H9 (cell line): ENCODE measurements around the gene LENG9. TPM values are rescaled to one million over a fixed set of nuclear protein-coding genes. Genes with fewer than 3 reads are reported as not detected.

Source experiments
- DNase-seq: peaks from one replicate; pipeline ENCODE4 v3.0.0-alpha.2; 2017
- H2AFZ ChIP-seq: one replicate; pipeline ENCODE4 v1.6.1; 2013; ENCODE audit warnings: mild to moderate bottlenecking, low read length, control low read depth, moderate library complexity
- H2AK5ac ChIP-seq: 2 replicates; pipeline ENCODE4 v1.6.1; 2013; ENCODE audit warnings: low read length, control low read depth, mixed read lengths; ENCODE audit not compliant: insufficient read length
- H2BK120ac ChIP-seq: one replicate; pipeline ENCODE4 v1.6.1; 2013; ENCODE audit warnings: low read depth, mild to moderate bottlenecking, low read length, control low read depth, inconsistent platforms; ENCODE audit not compliant: poor library complexity, severe bottlenecking
- H2BK12ac ChIP-seq: 2 replicates; pipeline ENCODE4 v1.6.1; 2013; ENCODE audit warnings: low read length, control low read depth, mixed read lengths, low read depth; ENCODE audit not compliant: insufficient read length
- H2BK15ac ChIP-seq: 2 replicates; pipeline ENCODE4 v1.6.1; 2013; ENCODE audit warnings: low read depth, low read length, control low read depth
- H2BK20ac ChIP-seq: one replicate; pipeline ENCODE4 v1.6.1; 2013; ENCODE audit warnings: low read depth, mild to moderate bottlenecking, low read length, control low read depth, inconsistent platforms; ENCODE audit not compliant: poor library complexity, severe bottlenecking
- H2BK5ac ChIP-seq: 2 replicates; pipeline ENCODE4 v1.6.1; 2013; ENCODE audit warnings: low read length, control low read depth, mixed read lengths; ENCODE audit not compliant: insufficient read length
- H3K14ac ChIP-seq: 2 replicates; pipeline ENCODE4 v1.6.1; 2013; ENCODE audit warnings: low read length, control low read depth; ENCODE audit not compliant: insufficient read depth
- H3K18ac ChIP-seq: 2 replicates; pipeline ENCODE4 v1.6.1; 2013; ENCODE audit warnings: low read depth, mild to moderate bottlenecking, mixed read lengths, low read length, control low read depth; ENCODE audit not compliant: insufficient read length
- H3K23ac ChIP-seq: 2 replicates; pipeline ENCODE4 v1.6.1; 2013; ENCODE audit warnings: low read length, control low read depth, mixed read lengths, low read depth; ENCODE audit not compliant: insufficient read length
- H3K23me2 ChIP-seq: 2 replicates; pipeline ENCODE4 v1.6.1; 2013; ENCODE audit warnings: low read depth, mild to moderate bottlenecking, mixed read lengths, low read length, control low read depth; ENCODE audit not compliant: insufficient read length, poor library complexity, severe bottlenecking
- H3K27ac ChIP-seq: 2 replicates; pipeline ENCODE4 v1.5.1; 2013; ENCODE audit warnings: low read length, control low read depth, mixed read lengths, low read depth; ENCODE audit not compliant: insufficient read length
- H3K27me3 ChIP-seq: 2 replicates; pipeline ENCODE4 v1.6.1; 2013; ENCODE audit warnings: low read length, control low read depth, inconsistent platforms; ENCODE audit not compliant: insufficient read depth
- H3K4ac ChIP-seq: 2 replicates; pipeline ENCODE4 v1.6.1; 2013; ENCODE audit warnings: low read depth, mild to moderate bottlenecking, control low read depth, inconsistent platforms, low read length, moderate library complexity
- H3K4me1 ChIP-seq: 2 replicates; pipeline ENCODE4 v1.6.1; 2013; ENCODE audit warnings: low read length, control low read depth, inconsistent platforms; ENCODE audit not compliant: insufficient read depth
- H3K4me2 ChIP-seq: 2 replicates; pipeline ENCODE4 v1.6.1; 2013; ENCODE audit warnings: low read length, control low read depth, mixed read lengths; ENCODE audit not compliant: insufficient read length, insufficient read depth
- H3K56ac ChIP-seq: 2 replicates; pipeline ENCODE4 v1.6.1; 2013; ENCODE audit warnings: low read depth, mild to moderate bottlenecking, mixed read lengths, low read length, control low read depth; ENCODE audit not compliant: insufficient read length
- H3K79me1 ChIP-seq: 2 replicates; pipeline ENCODE4 v1.6.1; 2013; ENCODE audit warnings: low read depth, mild to moderate bottlenecking, moderate library complexity, low read length, control low read depth, inconsistent platforms; ENCODE audit not compliant: insufficient read depth, poor library complexity, severe bottlenecking
- H3K79me2 ChIP-seq: 2 replicates; pipeline ENCODE4 v1.6.1; 2013; ENCODE audit warnings: low read length, control low read depth, inconsistent platforms; ENCODE audit not compliant: insufficient read depth
- H3K9ac ChIP-seq: 2 replicates; pipeline ENCODE4 v1.6.1; 2013; ENCODE audit warnings: low read length, control low read depth, mixed read lengths; ENCODE audit not compliant: insufficient read length; ENCODE audit errors: extremely low read depth
- H3K9me3 ChIP-seq: one replicate; pipeline ENCODE4 v1.6.1; 2013; ENCODE audit warnings: low read depth, low read length, inconsistent platforms; ENCODE audit not compliant: control insufficient read depth
- H3T11ph ChIP-seq: one replicate; pipeline ENCODE4 v1.6.1; 2013; ENCODE audit warnings: mild to moderate bottlenecking, low read length, control low read depth, inconsistent platforms
- H4K20me1 ChIP-seq: one replicate; pipeline ENCODE4 v1.6.1; 2013; ENCODE audit not compliant: control insufficient read depth, insufficient read length, insufficient read depth
- H4K5ac ChIP-seq: 2 replicates; pipeline ENCODE4 v1.6.1; 2013; ENCODE audit warnings: low read depth, mild to moderate bottlenecking, mixed read lengths, low read length, control low read depth; ENCODE audit not compliant: insufficient read length
- H4K8ac ChIP-seq: replicated peaks from 2 replicates; pipeline ENCODE4 v1.6.1; 2013; ENCODE audit warnings: low read length, control low read depth, mixed read lengths, low read depth; ENCODE audit not compliant: insufficient read length
- H4K91ac ChIP-seq: 2 replicates; pipeline ENCODE4 v1.6.1; 2013; ENCODE audit warnings: low read depth, mild to moderate bottlenecking, moderate library complexity, mixed read lengths, low read length, control low read depth; ENCODE audit not compliant: insufficient read length
- H3K27ac Mint-ChIP-seq, 3 experiments: 2 replicates in 2 of 3; 3 replicates in 1 of 3; pipeline ENCODE4 v1.8.0; 2020 to 2021; ENCODE audit warnings: mixed read lengths in 3 of 3, mild to moderate bottlenecking in 1 of 3, moderate library complexity in 1 of 3
- H3K27me3 Mint-ChIP-seq: 2 replicates; pipeline ENCODE4 v1.8.0; 2021; ENCODE audit warnings: low read depth, mild to moderate bottlenecking, moderate library complexity, mixed read lengths
- H3K36me3 Mint-ChIP-seq, 3 experiments: 2 replicates in 2 of 3; 3 replicates in 1 of 3; pipeline ENCODE4 v1.8.0; 2020 to 2021; ENCODE audit warnings: low read depth in 3 of 3, mixed read lengths in 3 of 3; ENCODE audit not compliant: insufficient read depth in 1 of 3
- H3K4me1 Mint-ChIP-seq, 2 experiments: 2 replicates each; pipeline ENCODE4 v1.8.0; 2020; ENCODE audit warnings: mixed read lengths in 2 of 2
- H3K4me3 Mint-ChIP-seq, 2 experiments: 2 replicates in 1 of 2; 3 replicates in 1 of 2; pipeline ENCODE4 v1.8.0; 2020 to 2021; ENCODE audit warnings: mild to moderate bottlenecking in 2 of 2, mixed read lengths in 2 of 2, moderate library complexity in 1 of 2
- H3K9me3 Mint-ChIP-seq, 2 experiments: 2 replicates in 1 of 2; 3 replicates in 1 of 2; pipeline ENCODE4 v1.8.0; 2020; ENCODE audit warnings: mild to moderate bottlenecking in 2 of 2, mixed read lengths in 2 of 2, moderate library complexity in 1 of 2
- CTCF ChIP-seq: fragments of 200-600 bp; sonication (generic); conservative IDR thresholded peaks from 3 replicates; pipeline ENCODE4 v1.8.0; 2021; ENCODE audit warnings: antibody characterized with exemption, mild to moderate bottlenecking
- WGBS: extraction: QIAGEN DNeasy Blood & Tissue Kit; methylation state at CpG from one replicate; pipeline ENCODE4 v1.1.7; 2013; ENCODE audit warnings: missing lambda C conversion rate, low lambda C conversion rate, mixed read lengths; ENCODE audit not compliant: insufficient read length; ENCODE audit errors: extremely low coverage; 5-methylcytosine and 5-hydroxymethylcytosine counted together
- total RNA-seq: library from RNA; stranded (reverse); gene quantifications from 2 replicates; pipeline ENCODE4 v1.2.1, GENCODE V29; 2021

Gene LENG9
- total RNA-seq, 1 experiment from 2014 or later: 3.8 TPM

GRCh38 chr19:54481326-54481930 lies 17.9 kb upstream of the LENG9 start:
- Histone ChIP-seq H4K5ac (no peak overlapping the region), H2BK120ac (no peak overlapping the region), H3K18ac (no peak overlapping the region), H4K8ac (no peak overlapping the region), H3K23me2 (no peaks in the 10 kb centered on the region), H3K56ac (no peak overlapping the region), H3K4me2 (no peak overlapping the region), H2BK15ac (no peak overlapping the region), H3K4ac (no peak overlapping the region), H3K79me1 (no peaks in the 10 kb centered on the region), H3K27ac (no peak overlapping the region), H3K27me3 (no peaks in the 10 kb centered on the region), H3T11ph (no peak overlapping the region), H2BK20ac (no peak overlapping the region), H2BK12ac (no peak overlapping the region), H2AFZ (no peak overlapping the region), H3K14ac (no peak overlapping the region), H3K79me2 (no peaks in the 10 kb centered on the region), H3K9ac (no peak overlapping the region), H2BK5ac (no peak overlapping the region), H3K23ac (no peak overlapping the region), H4K20me1 (no peaks in the 10 kb centered on the region), H2AK5ac (no peak overlapping the region), H3K4me1 (no peaks in the 10 kb centered on the region; the same call in 1 of the 2 replicates), H3K9me3 (no peaks in the 10 kb centered on the region), H4K91ac (no peak overlapping the region)
- peaks cover 13 to 38% of the 10 kb centered on the region in 2 experiments for H3K9me3 Mint-ChIP-seq
- peaks cover 15% of the 10 kb centered on the region for H3K27me3 Mint-ChIP-seq
- peak; percentile 85 for DNase-seq
- H3K27ac Mint-ChIP-seq: no peak overlapping the region
- no CpG with 5 or more reads among the region's 16 CpGs for WGBS
- no peak overlapping the region for H3K4me3 Mint-ChIP-seq
- TF ChIP-seq CTCF: peak; percentile 82
- H3K36me3 Mint-ChIP-seq: peaks cover 0 to 5% (median 0%) of the 10 kb centered on the region in 3 experiments; a peak in 1 of 7 replicates
- peaks cover 4 to 5% of the 10 kb centered on the region in 2 experiments; a peak in 3 of 4 replicates for H3K4me1 Mint-ChIP-seq
